B cell (primary cell): Measurements from ENCODE around the gene MRAP2. TPM values are rescaled to one million over a fixed set of nuclear protein-coding genes. Genes with fewer than 3 reads are reported as not detected.

Experiments
- ATAC-seq: fragments of 200-7000 bp; cut with Tn5 transposase; one replicate; pipeline ENCODE4 v1.10.0; 2021; ENCODE audit warnings: low read depth, mild to moderate bottlenecking, moderate number of reproducible peaks, moderate library complexity
- CTCF ChIA-PET: fragments of 350-600 bp; sonication (Branson Sonifier 250); formaldehyde crosslinking; loops from one replicate; lab custom pipeline; 2021; ENCODE audit warnings: antibody characterized with exemption, inconsistent platforms; lab: Charles Lee
- POLR2A ChIA-PET: fragments of 350-600 bp; sonication (Branson Sonifier 250); formaldehyde crosslinking; loops from one replicate; lab custom pipeline; 2021; ENCODE audit warnings: antibody characterized with exemption; lab: Charles Lee
- DNase-seq: peaks from one replicate; pipeline ENCODE4 v3.0.0; 2013
- H2AFZ ChIP-seq: 2 replicates; pipeline ENCODE4 v1.6.1; 2012; ENCODE audit warnings: mild to moderate bottlenecking, low read depth, low read length; ENCODE audit not compliant: insufficient read depth, poor library complexity, severe bottlenecking
- H3K27ac ChIP-seq, 2 donors: 1 replicate in 1 of 2; 2 replicates in 1 of 2; pipeline ENCODE4 v1.5.1; 2012 to 2013; ENCODE audit warnings: low read length in 2 of 2, mild to moderate bottlenecking in 2 of 2, moderate library complexity in 1 of 2
- H3K27me3 ChIP-seq, 4 experiments: fragments of 200-600 bp in 1 of 4; sonication (generic) in 1 of 4; replicated peaks in 1 of 4; 1 replicate in 2 of 4; 2 replicates in 2 of 4; pipeline versions ENCODE4 v1.6.1 to v1.7.0; 2013 to 2016; ENCODE audit warnings: low read length in 3 of 4, mild to moderate bottlenecking in 2 of 4, mixed read lengths in 1 of 4, moderate library complexity in 1 of 4; ENCODE audit not compliant: insufficient read depth in 4 of 4, control insufficient read depth in 3 of 4; ENCODE audit errors: control extremely low read depth in 1 of 4
- H3K36me3 ChIP-seq, 2 experiments: replicated peaks in 1 of 2; 1 replicate in 1 of 2; 2 replicates in 1 of 2; pipeline versions ENCODE4 v1.6.1 to v1.7.1; 2013; ENCODE audit warnings: low read length in 1 of 2; ENCODE audit not compliant: insufficient read depth in 2 of 2, control insufficient read depth in 1 of 2; ENCODE audit errors: control extremely low read depth in 1 of 2, extremely low read depth in 1 of 2
- H3K4me1 ChIP-seq, 2 donors: fragments of 200-600 bp in 1 of 2; sonication (generic) in 1 of 2; 1 replicate in 1 of 2; 2 replicates in 1 of 2; pipeline versions ENCODE4 v1.5.1 to v1.6.1; 2013 to 2017; ENCODE audit warnings: low read length in 2 of 2; ENCODE audit not compliant: control insufficient read depth in 2 of 2, insufficient read depth in 2 of 2
- H3K4me2 ChIP-seq: replicated peaks from 2 replicates; pipeline ENCODE3; 2012; ENCODE audit warnings: mild to moderate bottlenecking, low read depth, low read length; ENCODE audit not compliant: poor library complexity, severe bottlenecking
- H3K4me3 ChIP-seq, 5 experiments: fragments of 200-600 bp in 1 of 5; sonication (generic) in 1 of 5; 1 replicate in 3 of 5; 2 replicates in 2 of 5; pipeline versions ENCODE4 v1.5.1 to v1.7.0; 2011 to 2016; ENCODE audit warnings: low read length in 4 of 5, mild to moderate bottlenecking in 4 of 5, low read depth in 2 of 5, control low read depth in 1 of 5, moderate library complexity in 1 of 5; ENCODE audit not compliant: insufficient read depth in 1 of 5; ENCODE audit errors: control extremely low read depth in 1 of 5, extremely low read depth in 1 of 5
- H3K79me2 ChIP-seq: fragments of 200-600 bp; sonication (generic); one replicate; pipeline ENCODE4 v1.6.0; 2016; ENCODE audit warnings: low read length; ENCODE audit not compliant: control insufficient read depth, insufficient read depth
- H3K9ac ChIP-seq: fragments of 200-600 bp; sonication (generic); 2 replicates; pipeline ENCODE4 v1.6.1; 2017; ENCODE audit warnings: mild to moderate bottlenecking, low read length, moderate library complexity
- H3K9me3 ChIP-seq, 3 donors: one replicate each; pipeline versions ENCODE4 v1.6.1 to v1.7.1; 2013; ENCODE audit warnings: low read length in 2 of 3; ENCODE audit not compliant: control insufficient read depth in 2 of 3, insufficient read depth in 1 of 3; ENCODE audit errors: control extremely low read depth in 1 of 3
- H4K20me1 ChIP-seq: 2 replicates; pipeline ENCODE4 v1.6.0; 2012; ENCODE audit warnings: mild to moderate bottlenecking, low read length; ENCODE audit not compliant: insufficient read depth, control insufficient read depth, poor library complexity, severe bottlenecking
- H3K27ac Mint-ChIP-seq: one replicate; pipeline ENCODE4 v1.8.0; 2021; ENCODE audit warnings: mixed read lengths
- H3K27me3 Mint-ChIP-seq: one replicate; pipeline ENCODE4 v1.8.0; 2021; ENCODE audit warnings: mixed read lengths
- H3K4me1 Mint-ChIP-seq: one replicate; pipeline ENCODE4 v1.8.0; 2021; ENCODE audit warnings: mixed read lengths
- H3K4me3 Mint-ChIP-seq: one replicate; pipeline ENCODE4 v1.8.0; 2021; ENCODE audit warnings: mixed read lengths
- H3K9me3 Mint-ChIP-seq: one replicate; pipeline ENCODE4 v1.8.0; 2022; ENCODE audit warnings: mixed read lengths; ENCODE audit not compliant: insufficient read depth
- EZH2 ChIP-seq: IDR thresholded peaks from 2 replicates; pipeline ENCODE4 v1.6.1; 2012; ENCODE audit warnings: borderline replicate concordance, low read depth, mild to moderate bottlenecking, moderate library complexity, low read length; ENCODE audit not compliant: insufficient read depth, poor library complexity, severe bottlenecking
- WGBS: methylation state at CpG from one replicate; pipeline ENCODE4 v1.1.5; 2013; ENCODE audit warnings: missing lambda C conversion rate; ENCODE audit not compliant: insufficient coverage; 5-methylcytosine and 5-hydroxymethylcytosine counted together
- intact Hi-C: fragments of 100-400 bp; cut with micrococcal nuclease; formaldehyde crosslinking; loops from one replicate; pipeline ENCODE4 v1.10.0; 2022
- polyA plus RNA-seq: library from polyadenylated mRNA; depleted of rRNA; stranded (reverse); fragments of >200 nt; gene quantifications from 2 replicates; pipeline ENCODE4 v1.2.3, GENCODE V29; 2012
- total RNA-seq, 2 donors: library from RNA; stranded (reverse); fragments of 120-200 nt in 1 of 2; gene quantifications; 1 replicate in 1 of 2; 2 replicates in 1 of 2; pipeline versions ENCODE4 v1.2.3 to v1.2.4, GENCODE V29; 2013 to 2022
- TF ChIP-seq, protein P1 (sequence below): fragments of 200-600 bp; IDR thresholded peaks from one replicate; pipeline ENCODE4 v1.8.0; 2022; ENCODE audit warnings: antibody characterized with exemption, mild to moderate bottlenecking

Gene MRAP2
- total and polyA plus RNA-seq, 2 donors (not counting 1 experiment from before 2014, with no cell fraction given) = not detected

DNA sequence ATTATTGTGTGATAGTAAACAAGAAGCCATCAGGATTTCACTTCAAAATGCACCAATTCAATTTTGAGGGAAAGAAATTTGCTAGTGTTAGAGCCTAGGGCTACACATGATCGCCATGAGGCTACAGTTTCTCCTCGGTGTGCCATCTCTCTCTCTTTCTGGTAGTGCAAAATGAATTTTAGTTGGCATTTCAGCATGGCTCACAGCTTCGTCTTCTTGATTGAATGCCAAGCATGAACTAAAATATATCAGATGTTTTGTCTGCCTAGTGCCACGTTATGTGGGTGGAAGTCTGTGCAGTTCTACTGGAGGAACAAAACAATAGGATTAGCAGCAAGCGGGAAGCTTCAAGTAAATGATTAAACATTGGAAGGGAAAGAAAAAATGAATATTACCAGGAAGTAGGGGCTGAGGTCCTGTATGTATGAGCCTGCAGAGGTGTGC lies 6.8 kb upstream of the MRAP2 start:
- H4K20me1 ChIP-seq = no peaks in the 10 kb centered on the region
- no peak for DNase-seq
- H3K27me3 ChIP-seq = peaks cover 0 to 10% (median 0%) of the 10 kb centered on the region in 4 experiments
- Mint-ChIP-seq H3K4me1 (no peaks in the 10 kb centered on the region), H3K27me3 (peaks cover 13% of the 10 kb centered on the region), H3K9me3 (peaks cover 3% of the 10 kb centered on the region), H3K27ac (no peak overlapping the region), H3K4me3 (no peak overlapping the region)
- no peak overlapping the region for H3K27ac ChIP-seq
- WGBS = 92% methylated on average over 4 of the region's 5 CpGs
- no peak overlapping the region for H3K4me2 ChIP-seq
- peaks cover 0 to 7% (median 0%) of the 10 kb centered on the region in 3 donors for H3K9me3 ChIP-seq
- no peak for ATAC-seq
- no peaks in the 10 kb centered on the region for H3K4me1 ChIP-seq
- CTCF ChIA-PET = no interaction called here
- no peaks in the 10 kb centered on the region for H3K79me2 ChIP-seq
- intact Hi-C loops = no loop called here
- POLR2A ChIA-PET = no interaction called here
- H3K4me3 ChIP-seq = no peak overlapping the region
- TF ChIP-seq, protein P1, sequence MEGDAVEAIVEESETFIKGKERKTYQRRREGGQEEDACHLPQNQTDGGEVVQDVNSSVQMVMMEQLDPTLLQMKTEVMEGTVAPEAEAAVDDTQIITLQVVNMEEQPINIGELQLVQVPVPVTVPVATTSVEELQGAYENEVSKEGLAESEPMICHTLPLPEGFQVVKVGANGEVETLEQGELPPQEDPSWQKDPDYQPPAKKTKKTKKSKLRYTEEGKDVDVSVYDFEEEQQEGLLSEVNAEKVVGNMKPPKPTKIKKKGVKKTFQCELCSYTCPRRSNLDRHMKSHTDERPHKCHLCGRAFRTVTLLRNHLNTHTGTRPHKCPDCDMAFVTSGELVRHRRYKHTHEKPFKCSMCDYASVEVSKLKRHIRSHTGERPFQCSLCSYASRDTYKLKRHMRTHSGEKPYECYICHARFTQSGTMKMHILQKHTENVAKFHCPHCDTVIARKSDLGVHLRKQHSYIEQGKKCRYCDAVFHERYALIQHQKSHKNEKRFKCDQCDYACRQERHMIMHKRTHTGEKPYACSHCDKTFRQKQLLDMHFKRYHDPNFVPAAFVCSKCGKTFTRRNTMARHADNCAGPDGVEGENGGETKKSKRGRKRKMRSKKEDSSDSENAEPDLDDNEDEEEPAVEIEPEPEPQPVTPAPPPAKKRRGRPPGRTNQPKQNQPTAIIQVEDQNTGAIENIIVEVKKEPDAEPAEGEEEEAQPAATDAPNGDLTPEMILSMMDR = no peak
- no peak for TF ChIP-seq EZH2
- H2AFZ ChIP-seq = no peak overlapping the region
- no peaks in the 10 kb centered on the region for H3K36me3 ChIP-seq
- no peak overlapping the region for H3K9ac ChIP-seq

DNA sequence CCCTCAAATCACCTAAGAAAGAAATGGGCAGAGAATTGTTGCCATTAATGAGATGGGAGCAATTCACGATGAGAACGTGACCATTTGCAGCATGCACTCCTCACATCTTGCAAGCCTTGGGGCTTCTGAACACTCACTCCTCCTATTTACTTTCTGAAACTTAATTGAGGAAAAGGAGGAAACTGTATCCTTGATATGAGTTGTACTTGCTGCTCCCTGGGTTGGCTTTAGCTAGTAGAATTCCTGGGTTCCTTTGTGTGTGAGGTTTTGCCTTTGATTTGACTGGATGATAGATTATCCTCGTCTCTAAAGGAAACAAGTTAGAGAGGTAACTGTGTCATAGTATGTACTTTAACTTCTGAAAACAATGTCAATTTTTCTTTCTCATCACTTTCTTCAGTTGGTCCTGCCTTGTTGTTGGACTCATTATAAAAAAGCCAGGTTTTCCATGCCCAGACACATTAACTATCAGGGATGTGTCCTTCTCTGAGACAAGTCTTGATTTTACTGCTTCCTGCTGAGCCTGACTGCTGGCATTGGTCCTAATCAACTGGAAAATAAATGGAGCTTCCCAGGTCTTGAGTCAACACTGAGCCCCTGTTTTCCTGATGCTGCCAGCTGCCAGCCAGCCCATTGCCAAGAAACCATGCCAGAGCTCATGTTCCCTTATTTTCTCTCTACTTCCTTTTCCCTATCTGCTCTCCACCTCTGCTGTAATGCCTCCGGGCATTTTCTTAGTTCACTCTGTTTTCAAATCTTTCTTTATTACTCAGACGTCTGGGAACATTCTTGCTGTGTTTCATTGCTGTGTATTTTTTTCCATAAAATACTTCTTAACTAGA lies 6.0 kb upstream of the MRAP2 start:
- ATAC-seq (no peak), DNase-seq (no peak)
- Histone ChIP-seq H3K9ac (no peak overlapping the region), H3K27me3 (peaks cover 0 to 11% (median under 1%) of the 10 kb centered on the region in 4 experiments), H2AFZ (no peak overlapping the region), H3K4me2 (no peak overlapping the region), H3K4me1 (no peaks in the 10 kb centered on the region), H3K9me3 (peaks cover 0 to 7% (median 2%) of the 10 kb centered on the region in 3 donors), H3K36me3 (no peaks in the 10 kb centered on the region), H3K79me2 (no peaks in the 10 kb centered on the region), H4K20me1 (no peaks in the 10 kb centered on the region), H3K27ac (no peak overlapping the region), H3K4me3 (no peak overlapping the region)
- Mint-ChIP-seq H3K27me3 (peaks cover 20% of the 10 kb centered on the region), H3K27ac (no peak overlapping the region), H3K9me3 (peaks cover 3% of the 10 kb centered on the region), H3K4me3 (no peak overlapping the region), H3K4me1 (no peaks in the 10 kb centered on the region)
- WGBS = no CpG with 5 or more reads among the region's 5 CpGs
- TF ChIP-seq EZH2 = no peak
- TF ChIP-seq, protein P1 = no peak
- ChIA-PET CTCF (no interaction called here), POLR2A (no interaction called here)
- intact Hi-C loops = no loop called here
